HG03139 (cell line): ENCODE results near the gene MYBPC1.
"Not testable (repeated sequence)": the region's sequence is repeated elsewhere in the genome, so short reads cannot be mapped to it uniquely, and the experiment has no call there.

Source experiments
- ATAC-seq: cut with Tn5 transposase; IDR thresholded peaks from one replicate; pipeline ENCODE4 v1.9.1; 2021; ENCODE audit not compliant: unreplicated experiment

MYBPC1 gene

GRCh38 chr12:101653503-101653902 is 58.7 kb downstream of the MYBPC1 start:
- no peak for ATAC-seq

- ATAC-seq: no peak
Measured at GRCh38 chr12:101654442-101654841, 59.7 kb downstream of the MYBPC1 start.

- ATAC-seq: no peak
Measured at GRCh38 chr12:101655393-101655792, 60.6 kb downstream of the MYBPC1 start.

GRCh38 chr12:101660662-101661061 is 65.9 kb downstream of the MYBPC1 start:
- not testable (repeated sequence) for ATAC-seq

- ATAC-seq: no peak
Measured at GRCh38 chr12:101663298-101663697, 68.5 kb downstream of the MYBPC1 start.

- ATAC-seq: no peak
Measured at GRCh38 chr12:101664992-101665391, 70.2 kb downstream of the MYBPC1 start.

GRCh38 chr12:101666052-101666728 is 71.4 kb downstream of the MYBPC1 start:
- no peak for ATAC-seq

GRCh38 chr12:101667591-101667990 is 72.8 kb downstream of the MYBPC1 start:
- no peak for ATAC-seq

GRCh38 chr12:101670007-101670671 is 75.4 kb downstream of the MYBPC1 start:
- no peak for ATAC-seq

- peak; percentile 96 for ATAC-seq
Measured at GRCh38 chr12:101671157-101671791, 76.5 kb downstream of the MYBPC1 start.

GRCh38 chr12:101671833-101672232 is 77.1 kb downstream of the MYBPC1 start:
- no peak for ATAC-seq

GRCh38 chr12:101675555-101675954 is 80.8 kb downstream of the MYBPC1 start:
- ATAC-seq: no peak

GRCh38 chr12:101676497-101676896 is 81.7 kb downstream of the MYBPC1 start:
- ATAC-seq: not testable (repeated sequence)

GRCh38 chr12:101678081-101678480 is 83.3 kb downstream of the MYBPC1 start:
- ATAC-seq: no peak

- no peak for ATAC-seq
Measured at GRCh38 chr12:101680240-101680639, 85.5 kb downstream of the MYBPC1 start.

GRCh38 chr12:101680647-101681046 is 85.9 kb downstream of the MYBPC1 start:
- ATAC-seq: no peak

- ATAC-seq: not testable (repeated sequence)
Measured at GRCh38 chr12:101681627-101682026, 86.9 kb downstream of the MYBPC1 start.

GRCh38 chr12:101685092-101685491 is 90.3 kb downstream of the MYBPC1 start:
- ATAC-seq: no peak

GRCh38 chr12:101686176-101686575 is 91.4 kb downstream of the MYBPC1 start:
- ATAC-seq: no peak

- no peak for ATAC-seq
Measured at GRCh38 chr12:101690544-101691098, 95.8 kb downstream of the MYBPC1 start.

- no peak for ATAC-seq
Measured at GRCh38 chr12:101691503-101692096, 96.8 kb downstream of the MYBPC1 start.
